ENCODE measurements around the gene MTNR1A. TPM values are rescaled to one million over a fixed set of nuclear protein-coding genes. Genes with fewer than 3 reads are reported as not detected.

MTNR1A gene
- 0.66 and 1.4 TPM in 2 replicates for total RNA-seq (2014; rRNA removed; shearing (Covaris generic))
- polyA plus RNA-seq (2016; fragmentation: Nextera tagmentation; extraction: Ambion mirVana), result 0.32 and 0.35 TPM in 2 replicates
- long read RNA-seq, result 0 reads

DNA sequence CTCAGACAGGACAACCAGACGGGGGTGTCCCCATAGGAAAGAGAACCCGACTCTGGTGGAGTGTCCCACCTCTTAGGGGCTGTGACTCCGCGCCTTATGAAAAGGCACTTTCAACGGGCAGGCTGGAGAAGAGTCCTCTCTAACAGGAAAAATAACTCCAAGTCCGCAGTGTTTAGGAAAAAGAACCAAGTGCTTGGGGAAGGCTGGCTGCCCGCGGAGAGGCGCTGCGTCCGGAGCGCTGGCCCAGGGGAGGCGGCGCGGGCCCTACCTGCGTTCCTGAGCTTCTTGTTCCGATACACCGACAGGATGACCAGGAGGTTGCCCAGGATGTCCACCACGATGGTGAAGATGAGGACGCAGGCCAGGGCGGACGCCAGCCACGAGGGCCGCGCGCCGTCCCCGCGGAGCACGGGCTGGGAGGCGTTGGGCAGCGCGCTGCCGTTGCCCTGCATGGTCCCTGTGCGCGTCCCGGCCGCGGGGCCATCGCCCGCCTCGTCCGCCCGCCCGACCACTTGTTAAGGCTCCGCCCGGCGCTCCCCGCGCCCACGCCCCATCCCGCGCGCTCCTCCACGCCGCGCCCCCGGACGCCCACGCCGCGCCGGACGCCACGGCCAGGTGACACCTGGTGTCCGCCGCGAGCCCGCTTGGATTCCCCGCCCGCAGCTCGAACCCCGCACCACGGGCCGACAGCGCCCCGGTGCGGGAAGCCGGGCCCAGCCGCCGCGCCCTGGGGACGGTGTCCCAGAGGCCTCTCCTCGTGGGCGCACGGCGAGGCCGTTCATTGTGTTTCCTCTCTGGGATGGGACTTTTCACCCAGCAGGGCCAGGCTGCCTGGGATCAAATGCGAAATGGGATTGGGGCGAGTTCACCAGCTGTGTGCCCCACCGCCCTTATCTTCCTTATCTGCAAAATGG is at the start of gene MTNR1A:
TSS of gene MTNR1A (minus strand) at position 654 of the 914 bp plus-strand sequence. CDS start at position 452, 202 bp downstream.
- Histone ChIP-seq H3F3A (replicated peaks; ENCODE audit: low read depth) (no peaks in the 10 kb centered on the region), H3K36me3 (ENCODE audit: insufficient read depth) (no peaks in the 10 kb centered on the region), H3K27me3 (ENCODE audit: insufficient read depth) (peaks cover 18% of the 10 kb centered on the region), H4K20me1 (replicated peaks; ENCODE audit: insufficient read depth) (no peaks in the 10 kb centered on the region), H3K79me2 (replicated peaks; ENCODE audit: insufficient read depth) (no peaks in the 10 kb centered on the region), H2AFZ (peak within 1 kb of the TSS; percentile 99), H3K4me1 (ENCODE audit: insufficient read depth) (no peaks in the 10 kb centered on the region), H3K4me2 (peak within 1 kb of the TSS; percentile 88), H3K27ac (ENCODE audit: low read depth) (no peak within 1 kb of the TSS), H3K9me2 (ENCODE audit: insufficient read depth) (no peaks in the 10 kb centered on the region), H3K4me3 (peak within 1 kb of the TSS; percentile 63)
- Mint-ChIP-seq H3K9me3 (no peaks in the 10 kb centered on the region), H3K27me3 (ENCODE audit: insufficient read depth, low read depth, poor library complexity) (peaks cover 9% of the 10 kb centered on the region), H3K4me3 (peak within 1 kb of the TSS; percentile 78), H3K4me1 (peaks cover 8% of the 10 kb centered on the region), H3K36me3 (ENCODE audit: low read depth) (no peaks in the 10 kb centered on the region), H3K27ac (no peak within 1 kb of the TSS)
- DNase-seq (ENCODE audit: low spot score), result peak; percentile 77
- peak; percentile 80 for ATAC-seq
- TF ChIP-seq, protein P1, sequence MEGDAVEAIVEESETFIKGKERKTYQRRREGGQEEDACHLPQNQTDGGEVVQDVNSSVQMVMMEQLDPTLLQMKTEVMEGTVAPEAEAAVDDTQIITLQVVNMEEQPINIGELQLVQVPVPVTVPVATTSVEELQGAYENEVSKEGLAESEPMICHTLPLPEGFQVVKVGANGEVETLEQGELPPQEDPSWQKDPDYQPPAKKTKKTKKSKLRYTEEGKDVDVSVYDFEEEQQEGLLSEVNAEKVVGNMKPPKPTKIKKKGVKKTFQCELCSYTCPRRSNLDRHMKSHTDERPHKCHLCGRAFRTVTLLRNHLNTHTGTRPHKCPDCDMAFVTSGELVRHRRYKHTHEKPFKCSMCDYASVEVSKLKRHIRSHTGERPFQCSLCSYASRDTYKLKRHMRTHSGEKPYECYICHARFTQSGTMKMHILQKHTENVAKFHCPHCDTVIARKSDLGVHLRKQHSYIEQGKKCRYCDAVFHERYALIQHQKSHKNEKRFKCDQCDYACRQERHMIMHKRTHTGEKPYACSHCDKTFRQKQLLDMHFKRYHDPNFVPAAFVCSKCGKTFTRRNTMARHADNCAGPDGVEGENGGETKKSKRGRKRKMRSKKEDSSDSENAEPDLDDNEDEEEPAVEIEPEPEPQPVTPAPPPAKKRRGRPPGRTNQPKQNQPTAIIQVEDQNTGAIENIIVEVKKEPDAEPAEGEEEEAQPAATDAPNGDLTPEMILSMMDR (conservative IDR thresholded peaks at IDR 0.05; ENCODE audit: low read depth in 2 of 2), result peak; percentile 46 to 77
- TF ChIP-seq POLR2AphosphoS5 (IDR thresholded peaks at IDR 0.05; ENCODE audit: low read depth), result no peak

DNA sequence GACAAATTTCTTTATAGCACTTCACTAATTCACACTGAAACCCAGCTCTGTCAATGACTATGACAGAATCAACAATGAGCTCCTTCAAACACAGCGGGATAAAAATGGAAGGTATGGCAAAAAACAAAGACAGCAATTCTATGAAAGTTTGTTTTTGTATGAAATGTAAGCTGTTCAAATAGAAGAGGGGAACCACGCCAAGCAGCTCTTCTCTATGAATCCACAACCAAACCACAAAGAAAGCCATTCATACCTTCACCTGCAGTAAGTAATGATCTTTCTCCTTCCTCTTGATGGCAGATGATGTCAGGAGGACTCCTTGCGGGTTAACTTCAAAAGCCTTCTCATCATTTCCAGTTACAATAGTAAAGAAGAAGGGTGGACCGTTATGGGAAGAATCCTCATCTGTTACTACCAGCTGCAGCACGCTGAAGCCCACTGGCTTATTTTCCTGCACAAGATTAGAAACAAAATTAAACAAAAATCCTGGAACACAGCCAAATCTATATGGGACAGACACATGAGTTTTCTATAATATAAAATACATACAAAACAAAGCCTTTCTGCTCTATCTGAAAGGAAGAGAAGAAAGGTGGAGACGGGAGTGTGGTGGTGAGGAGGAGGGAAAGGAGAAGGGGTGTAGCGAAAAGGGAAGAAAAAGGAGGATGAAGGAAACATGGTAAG is 48.9 kb upstream of the MTNR1A start:
- H3K36me3 ChIP-seq (ENCODE audit: insufficient read depth), result peaks cover 65% of the 10 kb centered on the region
- no peaks in the 10 kb centered on the region for H3K79me2 ChIP-seq (replicated peaks; ENCODE audit: insufficient read depth)
- H4K20me1 ChIP-seq (replicated peaks; ENCODE audit: insufficient read depth), result no peaks in the 10 kb centered on the region; the same call in 1 of the 2 replicates
- TF ChIP-seq POLR2AphosphoS5 (IDR thresholded peaks at IDR 0.05; ENCODE audit: low read depth) (no peak), CREB1 (CRISPR knock-in tag; IDR thresholded peaks at IDR 0.05; ENCODE audit: low read depth) (no peak), JUNB (IDR thresholded peaks at IDR 0.05; ENCODE audit: unreplicated experiment) (no peak), NANOG (IDR thresholded peaks at IDR 0.05; ENCODE audit: borderline replicate concordance) (no peak), EZH2phosphoT487 (IDR thresholded peaks at IDR 0.05; ENCODE audit: unreplicated experiment) (no peak), ZNF114 (CRISPR knock-in tag; IDR thresholded peaks at IDR 0.05) (no peak), STAT1 (IDR thresholded peaks at IDR 0.05; ENCODE audit: unreplicated experiment) (no peak), EZH2 (IDR thresholded peaks at IDR 0.05; ENCODE audit: low read depth, unreplicated experiment) (no peak)
- TF ChIP-seq, protein P2, sequence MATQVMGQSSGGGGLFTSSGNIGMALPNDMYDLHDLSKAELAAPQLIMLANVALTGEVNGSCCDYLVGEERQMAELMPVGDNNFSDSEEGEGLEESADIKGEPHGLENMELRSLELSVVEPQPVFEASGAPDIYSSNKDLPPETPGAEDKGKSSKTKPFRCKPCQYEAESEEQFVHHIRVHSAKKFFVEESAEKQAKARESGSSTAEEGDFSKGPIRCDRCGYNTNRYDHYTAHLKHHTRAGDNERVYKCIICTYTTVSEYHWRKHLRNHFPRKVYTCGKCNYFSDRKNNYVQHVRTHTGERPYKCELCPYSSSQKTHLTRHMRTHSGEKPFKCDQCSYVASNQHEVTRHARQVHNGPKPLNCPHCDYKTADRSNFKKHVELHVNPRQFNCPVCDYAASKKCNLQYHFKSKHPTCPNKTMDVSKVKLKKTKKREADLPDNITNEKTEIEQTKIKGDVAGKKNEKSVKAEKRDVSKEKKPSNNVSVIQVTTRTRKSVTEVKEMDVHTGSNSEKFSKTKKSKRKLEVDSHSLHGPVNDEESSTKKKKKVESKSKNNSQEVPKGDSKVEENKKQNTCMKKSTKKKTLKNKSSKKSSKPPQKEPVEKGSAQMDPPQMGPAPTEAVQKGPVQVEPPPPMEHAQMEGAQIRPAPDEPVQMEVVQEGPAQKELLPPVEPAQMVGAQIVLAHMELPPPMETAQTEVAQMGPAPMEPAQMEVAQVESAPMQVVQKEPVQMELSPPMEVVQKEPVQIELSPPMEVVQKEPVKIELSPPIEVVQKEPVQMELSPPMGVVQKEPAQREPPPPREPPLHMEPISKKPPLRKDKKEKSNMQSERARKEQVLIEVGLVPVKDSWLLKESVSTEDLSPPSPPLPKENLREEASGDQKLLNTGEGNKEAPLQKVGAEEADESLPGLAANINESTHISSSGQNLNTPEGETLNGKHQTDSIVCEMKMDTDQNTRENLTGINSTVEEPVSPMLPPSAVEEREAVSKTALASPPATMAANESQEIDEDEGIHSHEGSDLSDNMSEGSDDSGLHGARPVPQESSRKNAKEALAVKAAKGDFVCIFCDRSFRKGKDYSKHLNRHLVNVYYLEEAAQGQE (IDR thresholded peaks at IDR 0.05; ENCODE audit: unreplicated experiment), result no peak
- TF ChIP-seq, protein P3, sequence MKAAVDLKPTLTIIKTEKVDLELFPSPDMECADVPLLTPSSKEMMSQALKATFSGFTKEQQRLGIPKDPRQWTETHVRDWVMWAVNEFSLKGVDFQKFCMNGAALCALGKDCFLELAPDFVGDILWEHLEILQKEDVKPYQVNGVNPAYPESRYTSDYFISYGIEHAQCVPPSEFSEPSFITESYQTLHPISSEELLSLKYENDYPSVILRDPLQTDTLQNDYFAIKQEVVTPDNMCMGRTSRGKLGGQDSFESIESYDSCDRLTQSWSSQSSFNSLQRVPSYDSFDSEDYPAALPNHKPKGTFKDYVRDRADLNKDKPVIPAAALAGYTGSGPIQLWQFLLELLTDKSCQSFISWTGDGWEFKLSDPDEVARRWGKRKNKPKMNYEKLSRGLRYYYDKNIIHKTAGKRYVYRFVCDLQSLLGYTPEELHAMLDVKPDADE (IDR thresholded peaks at IDR 0.05), result no peak
- TF ChIP-seq, protein P1 (conservative IDR thresholded peaks at IDR 0.05; ENCODE audit: low read depth in 2 of 2), result no peak

More for the DNA sequence above, 48.9 kb upstream of the MTNR1A start:
- no peak overlapping the region for H3K4me3 Mint-ChIP-seq
- H3K36me3 Mint-ChIP-seq (ENCODE audit: low read depth), result peaks cover 95% of the 10 kb centered on the region
- H3K27me3 Mint-ChIP-seq (ENCODE audit: insufficient read depth, low read depth, poor library complexity), result peaks cover 3% of the 10 kb centered on the region
- ATAC-seq (no peak), DNase-seq (ENCODE audit: low spot score) (no peak)
- no peaks in the 10 kb centered on the region for H3K9me3 Mint-ChIP-seq
- Histone ChIP-seq H3K27me3 (ENCODE audit: insufficient read depth) (no peaks in the 10 kb centered on the region), H3K27ac (ENCODE audit: low read depth) (no peak overlapping the region), H3K4me3 (no peak overlapping the region), H3K4me2 (no peak overlapping the region), H3K9me2 (ENCODE audit: insufficient read depth) (0 out of 2 replicates have a peak, but pooled peaks cover 7% of the 10 kb centered on the region), H3F3A (replicated peaks; ENCODE audit: low read depth) (no peaks in the 10 kb centered on the region), H2AFZ (no peak overlapping the region), H3K4me1 (ENCODE audit: insufficient read depth) (no peaks in the 10 kb centered on the region)
- H3K27ac Mint-ChIP-seq, result no peak overlapping the region
- no peaks in the 10 kb centered on the region for H3K4me1 Mint-ChIP-seq
